Measurements from ENCODE around the gene NTMT1.
"Not testable (repeated sequence)": the region's sequence is repeated elsewhere in the genome, so short reads cannot be mapped to it uniquely, and the experiment has no call there.

Gene NTMT1

DNA sequence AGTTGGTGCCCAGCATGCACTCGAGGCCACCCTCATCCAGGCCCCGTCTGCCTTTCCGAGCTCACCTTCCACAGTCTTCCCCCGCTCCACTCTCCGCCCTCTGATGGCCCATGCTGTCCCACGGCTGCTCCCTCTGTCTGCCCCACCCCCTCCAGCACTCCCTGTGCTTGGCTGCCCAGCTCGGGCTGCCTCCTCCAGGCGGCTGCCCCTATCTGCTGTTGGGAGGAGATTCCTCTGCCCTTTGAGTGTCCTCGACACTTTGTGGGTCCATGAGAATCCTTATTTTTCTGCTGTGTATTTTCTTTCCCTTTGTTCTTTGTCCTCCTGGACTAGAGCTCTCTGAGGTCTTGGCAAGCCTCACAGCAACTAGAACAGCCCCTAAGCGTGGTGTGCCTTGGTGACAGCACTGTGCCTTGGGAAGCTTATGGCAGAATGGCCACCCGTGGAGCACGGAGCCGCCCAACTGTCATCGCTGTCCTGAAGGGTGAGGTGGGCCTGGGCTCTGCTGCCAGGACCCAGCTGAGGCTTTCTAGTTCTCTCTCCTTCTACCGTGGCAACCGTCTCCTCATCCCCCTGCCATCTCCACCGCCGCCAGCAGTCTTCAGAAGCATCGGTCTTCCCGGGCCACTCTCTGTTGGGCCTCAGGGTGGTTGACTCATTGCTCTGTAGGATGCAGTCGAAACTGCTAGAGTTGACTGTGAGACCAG lies 5.2 kb downstream of the NTMT1 start:
- in situ Hi-C loops (cut with MboI; ENCODE audit: low pct_unique_long_range_greater_than_20kb, low sequenced_read_pairs) = no loop called here
- DNase-seq = no peak

DNA sequence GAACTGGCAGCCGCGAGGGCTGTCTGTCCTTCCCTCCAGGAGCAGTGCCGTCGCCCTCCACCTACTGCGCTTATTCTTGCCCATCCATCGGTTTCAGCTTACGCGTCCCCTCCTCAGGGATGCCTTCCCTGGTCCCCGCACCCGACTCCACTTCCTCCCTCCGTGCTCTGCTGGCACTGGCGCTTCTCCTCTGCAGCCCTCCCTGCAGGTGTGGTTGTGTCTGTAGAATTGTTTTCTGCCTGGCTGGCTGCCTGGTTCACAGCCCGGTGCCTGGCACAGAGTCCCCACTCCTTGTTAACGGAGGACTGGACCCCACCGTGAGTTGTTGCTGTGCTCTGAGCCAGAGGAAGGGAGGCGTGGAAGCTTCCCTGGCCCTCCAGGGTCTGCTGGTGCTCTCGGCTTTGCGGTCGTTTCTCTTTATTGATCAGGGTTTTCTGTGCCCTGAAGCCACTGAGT lies 5.7 kb downstream of the NTMT1 start:
- no peak for DNase-seq
- in situ Hi-C loops (cut with MboI; ENCODE audit: low pct_unique_long_range_greater_than_20kb, low sequenced_read_pairs) = no loop called here

DNA sequence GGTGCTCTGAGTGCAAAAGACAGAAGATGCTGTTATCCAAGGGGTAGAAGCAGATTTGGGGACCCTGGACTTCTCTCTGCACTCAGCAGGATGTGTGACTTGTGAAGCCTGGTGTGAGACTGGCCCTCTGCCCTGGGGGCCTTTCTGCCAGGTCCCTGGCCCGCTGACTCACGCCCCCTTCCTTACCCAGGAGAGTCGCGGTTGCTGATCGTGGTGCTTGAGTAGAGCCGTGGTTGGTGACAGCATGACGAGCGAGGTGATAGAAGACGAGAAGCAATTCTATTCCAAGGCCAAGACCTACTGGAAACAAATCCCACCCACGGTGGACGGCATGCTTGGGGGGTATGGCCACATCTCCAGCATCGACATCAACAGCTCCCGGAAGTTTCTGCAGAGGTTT lies 6.5 kb downstream of the NTMT1 start:
- in situ Hi-C loops (cut with MboI; ENCODE audit: low pct_unique_long_range_greater_than_20kb, low sequenced_read_pairs) = no loop called here

DNA sequence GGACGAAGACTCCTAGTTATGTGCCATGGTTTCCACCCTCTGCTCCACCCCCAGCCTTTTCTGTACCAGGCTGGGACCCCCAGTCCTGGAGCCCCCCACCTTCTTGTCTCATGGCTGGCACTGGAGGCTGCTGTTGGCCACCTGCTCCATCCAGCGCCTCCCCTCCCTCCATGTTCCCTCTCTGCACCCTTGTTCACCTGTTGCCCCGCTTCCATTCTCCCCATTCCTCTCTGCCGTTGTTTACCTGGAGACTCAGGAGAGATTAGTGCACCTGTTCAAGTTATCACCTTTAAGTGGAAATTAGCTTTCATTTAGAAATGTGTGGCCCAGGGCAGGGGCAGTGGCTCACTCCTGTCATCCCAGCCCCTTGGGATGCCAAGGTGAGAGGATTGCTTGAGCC lies 7.2 kb downstream of the NTMT1 start:
- no peak for DNase-seq
- in situ Hi-C loops (cut with MboI; ENCODE audit: low pct_unique_long_range_greater_than_20kb, low sequenced_read_pairs) = no loop called here

More for the DNA sequence above, 6.5 kb downstream of the NTMT1 start:
- DNase-seq = no peak

DNA sequence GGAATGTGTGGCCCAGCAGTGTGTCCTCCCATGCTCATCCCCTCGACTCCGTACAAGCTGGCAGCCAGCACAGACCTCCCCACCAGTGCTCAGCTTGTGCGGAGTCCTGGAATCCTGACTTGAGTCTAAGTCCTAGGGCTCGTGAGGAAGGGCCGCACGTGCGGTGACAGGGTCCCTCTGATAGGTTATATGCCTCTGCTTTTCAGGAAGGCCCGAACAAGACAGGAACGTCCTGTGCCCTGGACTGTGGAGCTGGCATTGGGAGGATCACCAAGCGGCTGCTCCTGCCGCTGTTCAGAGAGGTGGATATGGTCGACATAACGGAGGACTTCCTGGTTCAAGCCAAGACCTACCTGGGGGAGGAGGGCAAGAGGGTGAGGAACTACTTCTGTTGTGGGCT lies 7.9 kb downstream of the NTMT1 start:
- DNase-seq = no peak
- in situ Hi-C loops (cut with MboI; ENCODE audit: low pct_unique_long_range_greater_than_20kb, low sequenced_read_pairs) = no loop called here

DNA sequence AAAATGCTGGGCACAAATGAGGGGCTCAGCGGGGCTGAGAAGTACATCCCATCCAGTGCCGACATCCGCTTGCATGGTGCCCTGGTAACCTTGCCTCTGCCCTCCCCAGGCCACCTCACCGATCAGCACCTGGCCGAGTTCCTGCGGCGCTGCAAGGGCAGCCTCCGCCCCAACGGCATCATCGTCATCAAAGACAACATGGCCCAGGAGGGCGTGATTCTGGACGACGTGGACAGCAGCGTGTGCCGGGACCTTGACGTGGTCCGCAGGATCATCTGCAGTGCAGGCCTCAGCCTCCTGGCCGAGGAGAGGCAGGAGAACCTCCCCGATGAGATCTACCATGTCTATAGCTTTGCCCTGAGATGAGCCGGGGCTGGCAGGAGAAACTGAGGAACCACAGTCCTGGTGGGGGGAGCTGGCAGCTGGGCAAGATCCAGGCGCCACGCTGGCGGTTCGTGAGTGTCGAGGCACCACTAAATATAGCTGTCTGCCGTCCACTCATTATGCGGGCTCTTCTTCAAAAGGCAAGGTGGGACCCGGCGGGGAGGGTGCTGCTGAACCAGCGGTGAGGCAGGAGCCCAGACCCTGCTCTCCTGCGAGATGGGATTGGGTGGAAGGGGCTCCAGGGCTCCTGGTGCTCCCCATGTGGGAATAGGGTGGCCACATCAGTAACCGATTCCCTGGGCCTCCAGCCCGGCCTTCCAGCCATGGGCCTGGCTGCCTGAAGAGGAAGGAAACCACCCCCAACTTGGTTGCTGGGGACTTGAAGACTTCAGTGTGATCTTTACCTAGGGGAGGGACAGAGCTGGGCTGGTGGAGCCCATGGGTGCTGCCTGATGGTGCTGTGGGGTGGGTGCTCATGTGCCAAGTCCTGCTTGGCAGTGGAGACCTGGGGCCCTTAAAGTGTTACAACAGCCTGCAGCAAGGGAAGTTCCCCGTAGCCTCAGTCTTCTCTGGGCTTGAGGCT lies 9.4 kb downstream of the NTMT1 start:
- in situ Hi-C loops (cut with MboI; ENCODE audit: low pct_unique_long_range_greater_than_20kb, low sequenced_read_pairs) = no loop called here
- DNase-seq = no peak

DNA sequence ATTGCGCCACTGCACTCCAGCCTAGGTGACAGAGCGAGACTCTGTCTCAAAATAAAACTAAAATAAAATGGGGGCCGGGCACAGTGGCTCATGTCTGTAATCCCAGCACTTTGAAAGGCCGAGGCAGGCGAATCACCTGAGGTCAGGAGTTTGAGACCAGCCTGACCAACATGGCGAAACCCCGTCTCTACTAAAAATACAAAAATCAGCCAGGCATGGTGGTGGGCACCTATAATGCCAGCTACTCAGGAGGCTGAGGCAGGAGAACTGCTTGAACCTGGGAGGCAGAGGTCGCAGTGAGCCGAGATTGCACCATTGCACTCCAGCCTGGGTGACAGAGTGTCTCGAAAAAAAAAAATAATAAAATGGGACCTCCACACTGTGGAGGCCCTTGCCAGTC lies 10.4 kb downstream of the NTMT1 start:
- in situ Hi-C loops (cut with MboI; ENCODE audit: low pct_unique_long_range_greater_than_20kb, low sequenced_read_pairs); DNase-seq: not testable (repeated sequence)

DNA sequence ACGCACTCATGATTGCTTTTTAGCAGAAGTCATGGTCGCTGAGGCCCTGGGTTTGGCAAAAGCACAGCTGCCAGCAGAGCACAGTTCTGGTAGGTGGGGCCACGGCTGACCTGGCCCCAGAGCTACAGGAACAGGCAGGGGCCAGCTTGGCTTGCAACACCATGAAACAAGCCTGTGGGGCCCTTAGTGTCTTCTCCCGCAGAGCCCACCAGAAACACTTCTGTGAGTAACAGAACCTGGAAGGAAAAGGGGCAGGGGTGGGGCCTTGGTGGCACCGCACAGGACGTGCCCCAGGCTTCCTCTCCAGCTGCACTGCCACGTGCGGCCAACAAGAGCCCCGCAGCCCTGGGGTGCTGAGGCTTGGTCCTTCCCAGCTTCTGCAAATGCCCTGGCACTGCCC lies 11.1 kb downstream of the NTMT1 start:
- in situ Hi-C loops (cut with MboI; ENCODE audit: low pct_unique_long_range_greater_than_20kb, low sequenced_read_pairs) = no loop called here
- DNase-seq = no peak

DNA sequence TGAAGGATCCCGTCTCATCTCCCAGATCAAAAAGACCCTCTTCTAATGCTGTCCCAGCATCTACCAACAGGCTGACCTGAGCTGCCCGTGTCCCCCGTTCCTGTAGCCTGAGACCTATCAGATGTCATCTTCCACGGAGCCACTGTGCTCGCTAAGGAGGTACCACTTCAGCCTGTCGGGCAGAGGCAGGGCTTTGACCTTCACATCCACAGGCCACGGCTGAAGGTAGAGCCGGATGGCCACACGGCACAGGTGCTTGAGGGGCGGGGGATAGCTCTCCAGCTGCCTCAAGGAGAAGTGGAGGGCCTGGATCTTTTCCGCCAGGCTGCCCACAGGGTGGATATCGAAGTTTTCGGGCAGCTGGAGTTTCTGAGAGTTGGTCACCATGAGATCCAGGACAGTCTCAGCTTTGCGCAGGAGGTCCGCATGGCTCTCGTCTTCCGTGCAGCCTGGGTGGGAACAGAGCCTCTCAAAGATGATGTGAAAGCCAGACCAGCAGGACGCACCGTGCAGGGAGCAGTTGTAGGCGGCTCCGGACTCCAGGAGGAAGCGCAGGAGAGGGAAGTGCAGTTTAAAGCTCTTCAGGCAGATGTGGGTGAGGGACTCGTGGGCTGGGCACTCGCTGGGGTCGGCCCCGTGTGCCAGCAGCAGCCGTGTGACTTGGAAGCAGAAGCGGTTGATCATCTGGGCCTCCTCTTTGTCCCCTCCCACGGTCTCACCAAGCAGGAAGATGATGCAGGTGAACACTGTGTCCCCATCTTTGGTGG lies 11.9 kb downstream of the NTMT1 start:
- in situ Hi-C loops (cut with MboI; ENCODE audit: low pct_unique_long_range_greater_than_20kb, low sequenced_read_pairs) = no loop called here
- DNase-seq = no peak

DNA sequence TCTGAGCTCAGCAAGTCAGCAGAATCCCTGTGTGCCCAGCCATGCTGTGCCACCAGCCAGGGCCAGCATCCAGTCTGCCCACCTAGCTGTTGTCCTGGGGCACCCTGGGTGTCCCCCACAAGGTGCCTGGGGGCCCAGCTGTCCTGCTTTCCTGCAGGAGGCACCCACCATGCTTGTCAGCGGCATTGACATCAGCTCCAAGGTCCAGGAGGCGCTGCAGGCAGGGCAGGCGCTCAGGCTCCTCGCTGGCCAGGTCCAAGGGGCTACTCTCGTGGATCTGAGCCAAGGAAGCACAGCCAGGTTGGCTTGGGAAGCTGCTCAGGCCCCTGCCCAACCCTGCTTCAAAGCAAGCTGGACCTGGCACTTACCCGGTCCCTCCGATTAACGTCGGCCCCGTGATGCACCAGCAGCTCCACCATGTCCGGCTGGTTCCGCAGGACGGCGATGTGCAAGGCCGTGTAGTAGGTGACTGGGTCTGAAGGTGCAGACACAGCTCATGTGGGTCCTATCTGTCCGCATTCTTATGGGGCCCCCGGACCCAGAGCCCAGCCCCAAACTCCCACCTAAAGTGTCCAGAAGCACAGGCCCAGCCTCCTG lies 13.2 kb downstream of the NTMT1 start:
- DNase-seq = no peak
- in situ Hi-C loops (cut with MboI; ENCODE audit: low pct_unique_long_range_greater_than_20kb, low sequenced_read_pairs) = no loop called here

DNA sequence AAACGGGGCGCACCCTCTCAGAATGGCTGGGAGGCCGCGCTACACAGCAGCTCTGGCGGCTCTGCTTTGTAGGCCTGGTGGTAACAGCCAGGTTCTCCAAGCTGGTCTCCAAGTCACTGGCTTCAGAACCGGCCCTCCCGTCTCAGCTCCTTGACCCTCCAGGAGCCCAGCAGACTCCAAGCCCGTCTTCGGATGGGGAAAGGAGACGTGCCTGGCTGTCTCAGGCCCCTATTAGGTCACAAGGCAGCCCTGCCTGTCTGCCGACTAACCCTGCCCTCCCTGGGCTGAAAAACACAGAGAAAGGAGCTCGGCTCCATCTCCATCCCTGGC lies 13.8 kb downstream of the NTMT1 start:
- in situ Hi-C loops (cut with MboI; ENCODE audit: low pct_unique_long_range_greater_than_20kb, low sequenced_read_pairs) = no loop called here
- no peak for DNase-seq

DNA sequence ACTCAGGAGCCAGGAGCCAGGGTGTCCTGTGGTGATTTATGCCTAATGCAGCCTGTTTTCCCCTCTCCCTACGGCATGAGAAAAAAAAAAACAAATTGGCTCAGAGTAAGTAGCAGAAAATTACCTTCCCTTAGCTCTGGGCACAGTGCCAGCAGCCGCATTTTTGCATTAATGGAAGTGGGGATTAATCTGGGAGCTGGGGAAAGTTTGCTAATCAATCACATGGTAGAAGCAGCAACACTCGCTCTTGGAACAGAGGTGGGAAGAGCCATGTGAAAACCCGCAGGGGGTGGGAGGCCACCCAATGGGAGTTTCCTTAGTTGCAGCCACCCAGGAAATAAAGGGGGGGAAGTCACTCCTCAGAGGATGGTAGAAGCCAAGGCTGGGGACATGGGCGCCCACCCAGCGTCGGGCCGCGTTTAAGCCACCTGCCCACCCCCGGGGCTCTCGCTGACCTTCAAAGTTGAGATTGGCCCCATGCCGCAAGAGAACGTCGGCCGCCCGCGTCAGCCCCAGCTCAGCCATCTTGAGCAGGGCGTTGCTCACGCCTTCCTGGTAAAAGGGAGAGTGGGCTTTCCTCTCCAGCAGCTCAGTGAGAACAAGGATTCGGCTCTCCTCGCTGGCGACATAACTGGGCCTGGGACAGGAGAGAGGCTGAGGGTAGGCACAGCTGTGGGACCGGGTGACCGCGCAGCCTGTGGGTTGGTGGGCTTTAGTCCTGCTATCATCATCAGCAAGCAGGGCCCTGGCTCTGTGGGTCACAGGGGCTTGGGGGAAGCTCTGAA lies 14.3 kb downstream of the NTMT1 start:
- no peak for DNase-seq
- in situ Hi-C loops (cut with MboI; ENCODE audit: low pct_unique_long_range_greater_than_20kb, low sequenced_read_pairs) = no loop called here

DNA sequence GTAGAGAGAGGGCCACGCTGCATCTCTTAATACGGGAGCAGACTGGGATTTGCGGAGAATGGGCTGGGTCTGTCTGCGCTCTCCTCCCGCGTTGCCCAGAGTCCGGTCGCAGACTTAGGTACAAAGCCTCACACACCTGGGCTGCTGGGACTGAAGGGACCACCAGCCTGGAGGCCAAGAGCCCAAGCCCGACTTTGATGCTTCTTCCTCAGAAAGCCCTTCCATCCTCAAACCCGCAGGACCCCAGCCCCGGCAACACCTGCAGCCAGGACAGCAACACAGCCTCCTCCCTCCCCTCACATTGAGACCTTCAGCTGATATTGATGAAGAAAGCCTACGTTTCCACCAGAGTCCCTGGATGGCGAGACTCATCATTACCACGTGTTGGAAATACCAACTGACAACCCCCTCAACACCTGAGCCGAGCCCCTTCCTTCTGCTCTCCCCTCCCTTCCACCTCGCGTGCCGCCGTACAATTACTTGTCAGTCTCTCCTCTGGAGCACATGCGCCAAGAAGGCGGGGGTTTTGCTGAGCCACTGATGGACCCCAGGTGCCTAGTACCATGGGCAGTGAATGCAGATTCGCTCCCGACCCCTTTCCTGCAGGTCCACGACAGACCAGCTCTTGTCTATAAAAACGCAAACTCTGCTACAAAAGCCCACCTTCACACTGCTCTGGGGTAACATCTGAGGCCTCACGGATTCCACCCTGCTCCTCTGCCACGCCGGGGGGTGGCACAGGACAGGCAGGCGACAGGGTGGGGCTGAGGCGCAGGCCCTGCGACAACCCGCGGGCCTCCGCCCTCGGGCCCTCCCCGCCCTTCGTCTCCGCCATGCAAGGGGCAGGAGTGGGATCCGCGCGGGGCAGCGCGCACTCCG lies 15.1 kb downstream of the NTMT1 start:
- in situ Hi-C loops (cut with MboI; ENCODE audit: low pct_unique_long_range_greater_than_20kb, low sequenced_read_pairs) = no loop called here
- DNase-seq = no peak

DNA sequence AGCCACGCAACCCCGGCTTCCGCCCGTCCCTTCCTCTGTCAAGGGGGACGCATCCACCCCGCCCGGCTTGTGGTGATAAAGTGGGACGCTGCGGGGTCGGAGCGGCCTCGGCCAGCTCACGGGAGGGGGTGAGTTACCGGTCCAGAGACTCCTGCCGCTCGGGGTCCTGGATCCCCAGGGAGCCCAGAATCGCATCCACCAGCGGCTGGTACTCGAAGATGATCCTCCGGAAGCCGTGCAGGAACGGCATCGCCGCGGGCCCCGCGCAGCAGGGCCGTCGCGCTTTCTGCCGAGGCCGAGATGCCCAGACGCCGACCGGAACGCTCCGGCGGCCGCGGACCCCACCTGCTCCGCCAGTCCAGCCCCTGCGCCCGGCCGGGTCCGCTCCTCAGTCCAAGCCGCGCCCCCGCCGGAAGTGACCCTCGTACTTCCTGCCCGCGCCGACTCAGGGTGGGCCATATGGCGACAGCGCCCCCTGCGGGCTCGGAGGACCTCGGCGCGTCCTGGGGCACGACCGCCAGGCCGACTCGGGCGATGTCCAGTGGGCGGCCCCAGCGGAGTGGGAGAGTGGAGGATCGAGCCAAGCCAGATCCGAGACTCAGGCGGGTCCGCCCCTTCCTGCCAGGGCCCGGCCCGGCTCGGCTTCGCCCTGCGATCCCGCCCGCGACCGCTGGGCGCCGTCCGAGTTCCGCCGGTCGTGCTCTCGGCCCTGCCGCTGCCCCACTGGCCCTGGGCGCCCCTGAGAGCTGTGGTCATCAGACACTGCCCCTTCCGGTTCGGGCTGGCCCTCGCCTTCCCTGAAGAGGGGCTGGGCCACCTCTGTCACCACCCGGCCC lies 16.0 kb downstream of the NTMT1 start, which contains the start of gene ASB6:
TSS of gene ASB6 (minus strand) at position 402 of the 836 bp plus-strand sequence. CDS start at position 250, 152 bp downstream.
- in situ Hi-C loops (cut with MboI; ENCODE audit: low pct_unique_long_range_greater_than_20kb, low sequenced_read_pairs) = no loop called here
- peak; percentile 97 for DNase-seq

DNA sequence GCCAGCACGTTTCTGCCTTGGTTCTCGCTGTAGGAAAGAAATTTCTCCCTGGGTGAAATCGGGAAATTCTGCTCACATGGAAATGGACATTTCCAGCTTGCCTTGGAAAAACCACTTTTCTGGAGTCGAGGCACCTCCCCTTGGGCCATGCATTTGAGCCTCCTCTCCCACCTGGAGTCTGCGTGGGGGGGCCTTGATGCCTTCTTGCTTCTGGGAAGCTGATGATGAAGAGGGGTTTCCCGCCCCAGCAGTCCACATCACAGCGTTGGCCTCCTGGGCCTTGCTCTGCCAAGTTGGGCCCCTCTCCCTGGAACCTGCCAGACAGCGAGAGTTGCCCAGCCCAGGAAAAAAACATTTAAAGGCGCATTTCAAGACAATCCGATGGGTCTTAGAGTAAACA lies 17.7 kb downstream of the NTMT1 start:
- in situ Hi-C loops (cut with MboI; ENCODE audit: low pct_unique_long_range_greater_than_20kb, low sequenced_read_pairs) = no loop called here
- DNase-seq = no peak

DNA sequence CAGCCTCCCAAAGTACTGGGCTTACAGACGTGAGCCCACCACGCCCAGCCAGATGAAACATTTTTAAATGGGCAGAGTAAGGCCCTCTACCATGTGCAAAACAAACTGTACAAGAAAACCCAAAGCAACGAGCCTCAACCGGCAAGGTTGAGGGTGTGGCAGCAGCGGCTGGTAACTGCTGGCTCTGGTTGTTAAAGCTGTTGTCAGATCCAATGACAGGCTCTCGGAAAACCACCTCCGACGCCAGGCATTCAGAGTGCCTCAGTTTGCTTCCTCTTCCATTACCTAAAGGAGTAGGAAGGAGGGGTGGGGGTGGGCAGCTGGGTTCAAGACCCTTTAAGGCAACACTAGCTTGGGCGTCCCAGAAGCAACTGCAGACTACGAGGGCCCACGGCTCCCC lies 18.4 kb downstream of the NTMT1 start:
- no peak for DNase-seq
- in situ Hi-C loops (cut with MboI; ENCODE audit: low pct_unique_long_range_greater_than_20kb, low sequenced_read_pairs) = no loop called here

DNA sequence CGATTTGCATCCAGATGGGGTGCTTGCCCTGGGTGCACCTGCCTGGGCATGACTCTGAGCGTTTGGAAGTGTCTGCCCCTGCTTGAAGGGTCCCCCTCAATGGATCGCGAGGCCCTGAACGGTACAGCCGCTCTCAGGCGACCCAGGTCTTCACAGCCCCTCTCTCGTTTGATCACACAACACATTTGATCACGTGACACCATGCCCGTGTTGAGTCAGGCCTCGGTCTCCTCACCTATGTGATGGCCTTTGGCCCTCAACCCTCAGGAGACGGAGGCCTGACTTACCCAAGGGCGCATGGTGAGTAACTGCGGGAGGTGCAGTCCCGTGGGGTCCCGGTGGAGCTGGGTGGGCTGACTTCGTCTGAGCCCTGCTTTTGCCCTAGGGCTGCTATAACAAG lies 18.9 kb downstream of the NTMT1 start:
- in situ Hi-C loops (cut with MboI; ENCODE audit: low pct_unique_long_range_greater_than_20kb, low sequenced_read_pairs) = no loop called here
- no peak for DNase-seq

All from KBM-7 (cell line).